ENCODE data around the gene NDRG3.

The NDRG3 gene

DNA sequence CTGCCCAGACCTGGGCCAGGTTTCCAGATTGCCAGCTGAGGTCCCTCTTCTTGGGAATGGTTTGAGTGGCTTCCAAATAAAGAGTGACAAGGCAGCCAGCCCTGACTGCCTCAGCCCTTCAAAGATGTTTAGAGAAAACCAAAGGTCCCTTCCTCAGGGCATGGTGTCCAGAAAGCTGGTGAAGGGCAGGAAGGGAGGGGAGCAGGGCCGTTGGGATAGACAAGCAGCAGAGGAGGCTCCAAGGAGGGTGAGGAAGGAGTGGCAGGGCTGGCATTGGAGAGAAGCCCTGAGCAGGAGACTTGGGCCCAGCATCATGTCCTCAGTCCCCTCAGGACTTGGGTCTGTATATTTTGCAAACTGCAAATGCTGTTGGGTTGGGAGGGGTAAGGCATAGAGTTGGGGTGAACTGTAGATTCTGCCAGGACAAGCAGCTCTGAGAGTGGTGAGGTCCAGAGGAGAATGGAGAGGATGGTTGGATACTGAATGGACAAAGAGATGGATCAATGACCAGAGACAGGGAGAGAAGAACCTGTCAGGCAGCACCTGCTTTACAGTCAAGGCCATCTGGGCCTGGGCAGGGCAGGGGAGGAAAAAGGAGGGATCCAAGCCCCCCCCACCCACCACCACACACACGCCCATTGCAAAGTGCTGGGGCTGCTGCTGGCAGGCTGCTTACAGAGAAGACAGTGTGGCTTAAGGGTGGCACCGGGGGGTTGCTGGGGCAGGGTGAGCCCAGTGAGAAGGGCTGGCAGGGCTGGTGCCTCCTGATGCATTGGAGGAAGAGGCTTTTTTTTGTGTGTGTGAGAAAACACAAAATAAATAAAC lies 33.2 kb upstream of the NDRG3 start:
- Histone ChIP-seq H3K27me3 (replicated peaks; ENCODE audit: control insufficient read depth, insufficient read depth, low read length) (no peaks in the 10 kb centered on the region), H3K36me3 (ENCODE audit: control insufficient read depth, insufficient read depth, low read length, severe bottlenecking) (peaks cover 16% of the 10 kb centered on the region), H3K9ac (ENCODE audit: low read length) (no peak overlapping the region), H3K4me1 (ENCODE audit: control insufficient read depth, insufficient read depth, low read length) (peaks cover 8% of the 10 kb centered on the region), H3K9me3 (ENCODE audit: control insufficient read depth, low read length) (no peaks in the 10 kb centered on the region), H3K4me3 (ENCODE audit: low read length) (no peak overlapping the region)
- no peak for DNase-seq (ENCODE audit: low read depth)

DNA sequence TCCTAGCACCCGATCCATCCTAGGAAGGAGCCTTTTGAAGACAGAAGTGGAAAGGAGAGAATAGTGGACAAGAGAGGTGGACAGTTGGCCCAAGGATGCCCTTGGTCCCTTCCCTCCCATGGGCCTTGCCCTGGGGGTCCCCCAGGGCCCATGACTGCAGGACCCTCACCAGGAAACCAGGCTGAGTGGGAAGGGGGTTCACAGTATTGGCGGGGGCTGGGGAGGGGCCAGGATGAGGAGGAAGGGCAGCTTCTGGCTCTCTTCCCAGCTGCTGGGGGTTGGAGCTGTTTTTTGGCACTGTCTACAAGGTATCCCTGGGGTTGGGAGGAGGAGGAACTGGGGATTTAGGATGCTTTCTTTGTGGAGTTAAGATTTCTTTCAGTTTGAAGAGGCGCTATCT lies 31.7 kb upstream of the NDRG3 start:
- DNase-seq (ENCODE audit: low read depth), result no peak
- Histone ChIP-seq H3K9ac (ENCODE audit: low read length) (no peak overlapping the region), H3K9me3 (ENCODE audit: control insufficient read depth, low read length) (no peaks in the 10 kb centered on the region), H3K4me1 (ENCODE audit: control insufficient read depth, insufficient read depth, low read length) (peaks cover 14% of the 10 kb centered on the region), H3K4me3 (ENCODE audit: low read length) (no peak overlapping the region), H3K36me3 (ENCODE audit: control insufficient read depth, insufficient read depth, low read length, severe bottlenecking) (peaks cover 3% of the 10 kb centered on the region), H3K27me3 (replicated peaks; ENCODE audit: control insufficient read depth, insufficient read depth, low read length) (no peaks in the 10 kb centered on the region)

DNA sequence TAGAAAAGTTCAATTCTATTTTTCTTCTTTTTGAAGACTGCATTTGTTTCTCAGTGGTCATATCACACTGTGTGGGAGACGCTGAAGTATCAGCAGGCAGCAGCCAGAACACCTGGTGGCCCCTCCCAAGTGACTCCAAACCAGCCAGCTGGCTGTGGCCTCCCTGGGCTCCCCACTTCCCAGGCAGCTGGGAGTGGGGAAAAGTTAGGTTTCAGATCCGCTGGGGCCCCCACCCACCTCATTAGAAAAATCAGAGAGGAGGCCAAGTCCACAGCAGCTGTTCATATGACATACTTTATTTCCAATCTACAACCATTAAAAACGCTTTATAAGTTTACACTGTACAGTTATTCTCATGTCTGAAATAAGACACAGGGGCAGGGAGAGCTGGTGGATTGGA lies 31.3 kb upstream of the NDRG3 start:
- no peak overlapping the region for H3K9ac ChIP-seq (ENCODE audit: low read length)
- peaks cover 15% of the 10 kb centered on the region for H3K4me1 ChIP-seq (ENCODE audit: control insufficient read depth, insufficient read depth, low read length)
- H3K4me3 ChIP-seq (ENCODE audit: low read length), result no peak overlapping the region
- no peak for DNase-seq (ENCODE audit: low read depth)
- no peaks in the 10 kb centered on the region for H3K27me3 ChIP-seq (replicated peaks; ENCODE audit: control insufficient read depth, insufficient read depth, low read length)
- H3K9me3 ChIP-seq (ENCODE audit: control insufficient read depth, low read length), result no peaks in the 10 kb centered on the region
- peaks cover 3% of the 10 kb centered on the region for H3K36me3 ChIP-seq (ENCODE audit: control insufficient read depth, insufficient read depth, low read length, severe bottlenecking)

DNA sequence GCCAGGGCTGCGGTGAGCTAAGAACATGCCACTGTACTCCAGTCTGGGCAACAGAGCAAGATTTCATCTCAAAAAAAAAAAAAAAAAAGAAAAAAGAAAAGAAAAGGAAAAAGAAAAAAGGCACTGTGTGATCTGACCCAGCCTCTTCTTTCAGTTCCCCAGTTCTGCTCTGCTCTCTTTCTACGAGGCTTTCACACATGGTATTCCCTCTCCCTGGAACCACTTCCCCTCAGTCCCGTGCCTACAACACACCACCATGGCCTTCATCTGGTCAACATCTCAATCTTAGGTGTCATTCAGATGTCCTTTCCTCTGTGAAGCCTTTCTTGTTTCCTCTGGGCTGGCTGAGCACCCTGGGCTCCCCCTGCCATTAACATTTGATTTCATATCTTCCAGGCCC lies 29.9 kb upstream of the NDRG3 start:
- peaks cover 3% of the 10 kb centered on the region for H3K36me3 ChIP-seq (ENCODE audit: control insufficient read depth, insufficient read depth, low read length, severe bottlenecking)
- H3K4me3 ChIP-seq (ENCODE audit: low read length), result no peak overlapping the region
- no peaks in the 10 kb centered on the region for H3K9me3 ChIP-seq (ENCODE audit: control insufficient read depth, low read length)
- no peaks in the 10 kb centered on the region for H3K27me3 ChIP-seq (replicated peaks; ENCODE audit: control insufficient read depth, insufficient read depth, low read length)
- no peak for DNase-seq (ENCODE audit: low read depth)
- no peak overlapping the region for H3K9ac ChIP-seq (ENCODE audit: low read length)
- peaks cover 15% of the 10 kb centered on the region for H3K4me1 ChIP-seq (ENCODE audit: control insufficient read depth, insufficient read depth, low read length)

DNA sequence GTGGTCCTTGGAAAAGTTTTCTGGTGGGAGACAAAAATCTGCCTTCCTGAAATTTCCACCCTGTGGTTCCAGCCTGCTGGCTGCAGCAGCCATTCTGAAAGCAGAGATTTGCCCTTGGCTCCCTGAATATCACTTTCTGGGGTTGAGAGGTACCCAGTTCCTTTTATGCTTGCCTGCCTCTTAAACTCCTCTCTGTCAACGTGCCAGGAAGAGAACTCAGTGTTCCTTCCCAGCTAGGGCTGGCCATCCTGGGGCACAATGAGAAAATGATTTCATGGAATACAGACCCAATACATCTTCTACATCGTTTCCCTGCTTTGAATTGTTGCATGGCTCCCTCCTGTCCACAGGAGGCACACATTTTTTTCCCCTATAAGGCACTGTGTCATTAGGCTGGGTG lies 29.3 kb upstream of the NDRG3 start:
- H3K27me3 ChIP-seq (replicated peaks; ENCODE audit: control insufficient read depth, insufficient read depth, low read length), result no peaks in the 10 kb centered on the region
- no peak overlapping the region for H3K4me3 ChIP-seq (ENCODE audit: low read length)
- H3K9me3 ChIP-seq (ENCODE audit: control insufficient read depth, low read length), result no peaks in the 10 kb centered on the region
- peak overlapping the region; percentile 97 for H3K9ac ChIP-seq (ENCODE audit: low read length)
- H3K4me1 ChIP-seq (ENCODE audit: control insufficient read depth, insufficient read depth, low read length), result peaks cover 15% of the 10 kb centered on the region
- peaks cover 5% of the 10 kb centered on the region for H3K36me3 ChIP-seq (ENCODE audit: control insufficient read depth, insufficient read depth, low read length, severe bottlenecking)
- no peak for DNase-seq (ENCODE audit: low read depth)

DNA sequence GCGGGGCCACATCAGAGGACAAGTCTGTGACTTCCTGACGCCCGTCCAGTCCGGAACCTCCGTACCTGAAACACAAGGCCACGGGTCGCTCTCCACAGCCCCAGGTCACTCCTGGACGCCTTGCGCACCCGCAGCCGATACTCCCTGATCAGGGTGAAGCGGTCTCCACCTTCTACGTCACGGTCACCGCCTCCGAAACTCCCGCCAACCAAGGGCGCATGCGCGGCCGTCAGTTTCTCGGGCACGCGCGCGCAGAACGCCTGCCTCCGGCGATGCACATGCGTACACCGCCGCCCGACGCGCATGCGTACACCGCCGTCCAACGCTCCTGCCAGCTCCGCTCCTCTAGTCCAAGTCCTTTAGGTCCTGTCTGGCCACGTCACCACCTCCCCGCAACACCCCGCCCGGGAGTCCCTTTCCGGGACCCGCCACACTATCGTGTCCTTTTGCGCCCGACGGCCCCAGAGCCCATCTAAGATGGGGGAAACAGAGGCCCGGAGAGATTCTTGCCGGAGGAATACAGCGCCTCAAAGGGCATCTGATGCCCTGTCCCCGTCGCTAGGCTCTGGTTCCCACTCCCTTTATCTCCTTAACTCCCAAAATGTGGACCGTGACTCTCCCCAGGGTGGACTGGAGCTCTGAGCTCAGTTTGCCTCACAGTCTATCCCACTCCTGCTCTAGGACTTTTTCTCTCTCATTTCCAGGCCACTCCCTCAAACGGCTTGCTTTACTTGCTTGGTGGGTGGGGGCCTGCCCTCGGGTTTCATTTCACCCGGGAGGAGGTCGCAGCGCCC lies 27.9 kb upstream of the NDRG3 start, which contains the start of gene DSN1:
TSS of gene DSN1 (minus strand) at position 167 of the 794 bp plus-strand sequence. CDS start 2,305 bp downstream, outside the sequence.
- H3K27me3 ChIP-seq (replicated peaks; ENCODE audit: control insufficient read depth, insufficient read depth, low read length), result no peaks in the 10 kb centered on the region
- DNase-seq (ENCODE audit: low read depth), result peak; percentile 99
- peak within 1 kb of the TSS; percentile 97 for H3K9ac ChIP-seq (ENCODE audit: low read length)
- H3K4me3 ChIP-seq (ENCODE audit: low read length), result peak within 1 kb of the TSS; percentile 94
- peaks cover 5% of the 10 kb centered on the region for H3K36me3 ChIP-seq (ENCODE audit: control insufficient read depth, insufficient read depth, low read length, severe bottlenecking)
- H3K4me1 ChIP-seq (ENCODE audit: control insufficient read depth, insufficient read depth, low read length), result peaks cover 21% of the 10 kb centered on the region
- no peaks in the 10 kb centered on the region for H3K9me3 ChIP-seq (ENCODE audit: control insufficient read depth, low read length)

DNA sequence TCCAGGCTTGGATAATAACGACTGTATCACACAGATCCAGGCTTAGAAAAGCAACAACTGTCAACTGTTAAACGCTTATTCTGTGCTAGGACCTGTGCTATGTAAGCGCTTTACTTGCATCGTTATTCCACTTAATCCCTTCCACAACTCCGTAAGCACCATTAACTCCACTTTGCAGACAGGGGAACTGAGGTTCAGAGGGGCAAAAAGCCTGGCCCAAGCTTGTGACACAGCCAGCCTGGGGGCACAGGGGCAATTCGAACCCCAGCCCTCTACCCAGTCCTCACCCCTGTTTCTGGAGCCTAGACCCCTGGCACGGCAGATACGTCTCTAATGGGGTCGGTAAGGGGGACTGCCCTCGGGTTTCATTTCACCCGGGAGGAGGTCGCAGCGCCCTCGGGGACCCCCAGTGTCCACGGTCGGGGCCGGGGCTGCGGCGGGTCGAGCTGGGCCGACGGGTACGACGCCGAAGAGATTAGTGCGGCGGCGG lies 27.3 kb upstream of the NDRG3 start:
- Histone ChIP-seq H3K9me3 (ENCODE audit: control insufficient read depth, low read length) (no peaks in the 10 kb centered on the region), H3K4me1 (ENCODE audit: control insufficient read depth, insufficient read depth, low read length) (peaks cover 21% of the 10 kb centered on the region), H3K4me3 (ENCODE audit: low read length) (peak overlapping the region; percentile 94), H3K27me3 (replicated peaks; ENCODE audit: control insufficient read depth, insufficient read depth, low read length) (no peaks in the 10 kb centered on the region), H3K9ac (ENCODE audit: low read length) (peak overlapping the region; percentile 97), H3K36me3 (ENCODE audit: control insufficient read depth, insufficient read depth, low read length, severe bottlenecking) (peaks cover 5% of the 10 kb centered on the region)
- peak; percentile 24 for DNase-seq (ENCODE audit: low read depth)

DNA sequence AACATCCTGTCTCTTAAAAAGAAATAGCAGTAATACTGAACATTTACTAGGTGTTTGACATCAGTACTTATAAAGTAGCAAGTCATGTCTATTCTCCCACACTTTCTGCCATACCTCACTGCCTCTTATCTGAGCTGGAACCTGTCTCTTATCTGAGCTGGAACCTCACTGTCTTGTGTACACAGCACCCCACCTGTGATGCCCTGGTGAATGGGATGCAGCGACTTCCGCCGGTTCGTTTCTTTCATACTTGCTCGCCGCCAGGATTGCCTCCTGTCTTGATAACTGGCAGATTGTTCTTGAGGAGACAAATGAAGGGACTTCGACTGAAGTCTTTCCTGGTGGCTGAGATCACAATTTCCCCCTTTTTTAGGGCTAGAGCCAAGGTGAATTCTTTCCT lies 24.8 kb upstream of the NDRG3 start:
- Histone ChIP-seq H3K4me3 (ENCODE audit: low read length) (no peak overlapping the region), H3K9ac (ENCODE audit: low read length) (no peak overlapping the region), H3K27me3 (replicated peaks; ENCODE audit: control insufficient read depth, insufficient read depth, low read length) (no peaks in the 10 kb centered on the region), H3K9me3 (ENCODE audit: control insufficient read depth, low read length) (no peaks in the 10 kb centered on the region), H3K4me1 (ENCODE audit: control insufficient read depth, insufficient read depth, low read length) (peaks cover 21% of the 10 kb centered on the region), H3K36me3 (ENCODE audit: control insufficient read depth, insufficient read depth, low read length, severe bottlenecking) (peaks cover 9% of the 10 kb centered on the region)
- no peak for DNase-seq (ENCODE audit: low read depth)

DNA sequence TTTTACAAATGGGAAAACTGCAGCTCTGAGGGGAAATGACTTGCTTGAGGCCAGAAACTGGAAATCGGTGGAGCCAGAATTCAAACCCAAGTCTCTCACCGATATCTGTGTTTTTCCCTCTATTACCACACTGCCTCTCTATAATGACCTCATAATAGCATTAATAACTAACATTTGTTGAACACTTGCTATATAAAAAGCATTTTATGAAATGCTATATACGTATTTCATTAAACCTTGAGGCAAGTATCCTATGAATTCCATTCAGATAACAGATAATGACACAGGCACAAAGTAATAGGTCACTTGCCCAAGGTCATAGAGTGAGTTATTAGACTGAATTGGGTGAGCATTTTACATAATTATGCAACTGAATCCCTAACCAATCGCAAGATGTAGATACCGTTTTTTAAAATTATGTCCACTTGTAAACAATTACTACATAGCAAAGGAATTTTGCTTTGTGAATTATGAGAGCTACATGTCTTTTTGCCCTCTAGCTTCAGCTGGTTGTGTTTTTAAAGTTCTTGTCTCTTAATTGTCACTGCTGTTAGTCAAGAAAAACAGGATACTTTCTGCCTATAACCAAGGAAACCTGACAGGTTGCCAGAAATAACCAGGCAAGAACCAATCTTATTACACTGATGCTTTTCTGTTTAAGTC lies 23.0 kb upstream of the NDRG3 start:
- Histone ChIP-seq H3K36me3 (ENCODE audit: control insufficient read depth, insufficient read depth, low read length, severe bottlenecking) (peaks cover 9% of the 10 kb centered on the region), H3K27me3 (replicated peaks; ENCODE audit: control insufficient read depth, insufficient read depth, low read length) (no peaks in the 10 kb centered on the region), H3K4me1 (ENCODE audit: control insufficient read depth, insufficient read depth, low read length) (peaks cover 13% of the 10 kb centered on the region), H3K9me3 (ENCODE audit: control insufficient read depth, low read length) (no peaks in the 10 kb centered on the region), H3K4me3 (ENCODE audit: low read length) (no peak overlapping the region), H3K9ac (ENCODE audit: low read length) (no peak overlapping the region)
- DNase-seq (ENCODE audit: low read depth), result peak; percentile 37

DNA sequence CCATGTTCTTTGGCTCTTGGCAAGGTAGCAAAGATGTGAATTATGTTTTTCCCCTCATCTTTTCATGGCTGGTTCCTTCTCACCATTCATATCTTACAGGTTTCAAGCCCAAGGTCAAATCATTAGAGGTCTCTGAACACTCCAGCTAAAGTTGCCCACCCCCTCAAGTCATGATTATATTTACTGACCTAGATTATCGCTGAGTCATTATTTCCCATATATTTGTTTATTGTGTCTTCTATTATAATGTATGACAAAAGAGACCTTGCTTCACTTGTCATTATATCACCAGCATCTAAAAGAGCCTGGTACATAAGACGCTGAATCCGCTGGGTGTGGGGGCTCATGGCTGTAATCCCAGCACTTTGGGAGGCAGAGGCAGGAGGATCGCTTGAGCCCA lies 15.2 kb upstream of the NDRG3 start:
- DNase-seq (ENCODE audit: low read depth), result no peak
- no peaks in the 10 kb centered on the region for H3K27me3 ChIP-seq (replicated peaks; ENCODE audit: control insufficient read depth, insufficient read depth, low read length)
- H3K4me3 ChIP-seq (ENCODE audit: low read length), result no peak overlapping the region
- no peaks in the 10 kb centered on the region for H3K9me3 ChIP-seq (ENCODE audit: control insufficient read depth, low read length)
- no peaks in the 10 kb centered on the region for H3K4me1 ChIP-seq (ENCODE audit: control insufficient read depth, insufficient read depth, low read length)
- H3K9ac ChIP-seq (ENCODE audit: low read length), result no peak overlapping the region
- peaks cover 16% of the 10 kb centered on the region for H3K36me3 ChIP-seq (ENCODE audit: control insufficient read depth, insufficient read depth, low read length, severe bottlenecking)

DNA sequence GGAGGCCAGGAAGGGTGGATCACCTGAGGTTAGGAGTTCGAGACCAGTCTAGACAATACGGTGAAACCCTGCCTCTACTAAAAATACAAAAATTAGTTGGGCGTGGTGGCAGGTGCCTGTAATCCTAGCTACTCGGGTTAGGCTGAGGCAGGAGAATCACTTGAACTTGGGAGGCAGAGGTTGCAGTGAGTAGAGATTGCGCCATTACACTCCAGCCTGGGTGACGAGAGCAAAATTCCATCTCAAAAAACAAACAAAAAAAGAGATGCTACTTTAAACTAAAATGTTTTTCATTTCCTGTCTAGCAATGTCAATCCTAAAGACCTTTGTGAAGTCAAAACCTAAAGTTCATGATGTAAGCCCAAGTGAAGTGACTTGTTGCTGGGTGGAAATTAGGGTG lies 14.8 kb upstream of the NDRG3 start:
- Histone ChIP-seq H3K36me3 (ENCODE audit: control insufficient read depth, insufficient read depth, low read length, severe bottlenecking) (peaks cover 16% of the 10 kb centered on the region), H3K9me3 (ENCODE audit: control insufficient read depth, low read length) (no peaks in the 10 kb centered on the region), H3K27me3 (replicated peaks; ENCODE audit: control insufficient read depth, insufficient read depth, low read length) (no peaks in the 10 kb centered on the region), H3K9ac (ENCODE audit: low read length) (no peak overlapping the region), H3K4me3 (ENCODE audit: low read length) (no peak overlapping the region), H3K4me1 (ENCODE audit: control insufficient read depth, insufficient read depth, low read length) (no peaks in the 10 kb centered on the region)
- no peak for DNase-seq (ENCODE audit: low read depth)
